Activated naive CD4-positive, alpha-beta T cell treated with anti-CD3 and anti-CD28 coated beads, Interleukin-2, amount 10 ng/mL, durations not matched to agents 5 hours and 36 hours (primary cell): ENCODE data around the gene LRIF1. TPM values are rescaled to one million over a fixed set of nuclear protein-coding genes. Genes with fewer than 3 reads are reported as not detected.

Experiments used
- total RNA-seq, 2 experiments: library from RNA; stranded (reverse); gene quantifications; one replicate each; pipeline ENCODE4 v1.2.3, GENCODE V29; 2021

The LRIF1 gene, protein sequence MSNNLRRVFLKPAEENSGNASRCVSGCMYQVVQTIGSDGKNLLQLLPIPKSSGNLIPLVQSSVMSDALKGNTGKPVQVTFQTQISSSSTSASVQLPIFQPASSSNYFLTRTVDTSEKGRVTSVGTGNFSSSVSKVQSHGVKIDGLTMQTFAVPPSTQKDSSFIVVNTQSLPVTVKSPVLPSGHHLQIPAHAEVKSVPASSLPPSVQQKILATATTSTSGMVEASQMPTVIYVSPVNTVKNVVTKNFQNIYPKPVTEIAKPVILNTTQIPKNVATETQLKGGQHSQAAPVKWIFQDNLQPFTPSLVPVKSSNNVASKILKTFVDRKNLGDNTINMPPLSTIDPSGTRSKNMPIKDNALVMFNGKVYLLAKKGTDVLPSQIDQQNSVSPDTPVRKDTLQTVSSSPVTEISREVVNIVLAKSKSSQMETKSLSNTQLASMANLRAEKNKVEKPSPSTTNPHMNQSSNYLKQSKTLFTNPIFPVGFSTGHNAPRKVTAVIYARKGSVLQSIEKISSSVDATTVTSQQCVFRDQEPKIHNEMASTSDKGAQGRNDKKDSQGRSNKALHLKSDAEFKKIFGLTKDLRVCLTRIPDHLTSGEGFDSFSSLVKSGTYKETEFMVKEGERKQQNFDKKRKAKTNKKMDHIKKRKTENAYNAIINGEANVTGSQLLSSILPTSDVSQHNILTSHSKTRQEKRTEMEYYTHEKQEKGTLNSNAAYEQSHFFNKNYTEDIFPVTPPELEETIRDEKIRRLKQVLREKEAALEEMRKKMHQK
- total RNA-seq = 10 to 100 TPM; 18.6 to 18.7 TPM

GRCh38 chr1:110963691-110964454, at the start of gene LRIF1:
TSS of gene LRIF1 (minus strand) at chr1:110963922. CDS start at chr1:110963688, 234 bp downstream.

Other genes starting within 250 kb of the LRIF1 start
- 100 to 1,000 TPM; 546 to 554 TPM for gene CD53, start 90.8 kb downstream of the LRIF1 start, total RNA-seq
- 10 to 100 TPM; 35.1 to 35.8 TPM for gene DRAM2, start 176.2 kb upstream of the LRIF1 start, total RNA-seq
- gene CEPT1, start 176.3 kb upstream of the LRIF1 start, total RNA-seq = 10 to 100 TPM; 36.1 to 37.4 TPM
- gene DENND2D, start 236.7 kb upstream of the LRIF1 start, total RNA-seq = 100 to 1,000 TPM; 326 to 331 TPM